SJSA1 (cell line): ENCODE data around the gene ABCC1. TPM values are rescaled to one million over a fixed set of nuclear protein-coding genes. Genes with fewer than 3 reads are reported as not detected.

Experiments used
- DNase-seq, 2 experiments: peaks; one replicate each; pipeline ENCODE4 v3.0.0-alpha.2; 2015 to 2020; ENCODE audit warnings: low spot score in 2 of 2, low read depth in 1 of 2
- H3K27ac ChIP-seq: fragments of 250-450 bp; sonication (Bioruptor Pico); 2 replicates; pipeline ENCODE4 v1.5.1; 2020; ENCODE audit warnings: mild to moderate bottlenecking, moderate library complexity
- H3K27me3 ChIP-seq: fragments of 250-450 bp; sonication (Bioruptor Pico); replicated peaks from 2 replicates; pipeline ENCODE4 v1.5.1; 2020; ENCODE audit warnings: mild to moderate bottlenecking, moderate library complexity
- H3K36me3 ChIP-seq: fragments of 250-450 bp; sonication (Bioruptor Pico); 2 replicates; pipeline ENCODE4 v1.5.1; 2020; ENCODE audit warnings: mild to moderate bottlenecking
- H3K4me1 ChIP-seq: fragments of 250-450 bp; sonication (Bioruptor Pico); replicated peaks from 2 replicates; pipeline ENCODE4 v1.6.1; 2021; ENCODE audit warnings: mild to moderate bottlenecking
- H3K4me3 ChIP-seq: fragments of 250-450 bp; sonication (Bioruptor Pico); 2 replicates; pipeline ENCODE4 v1.5.1; 2020; ENCODE audit warnings: mild to moderate bottlenecking
- H3K9me3 ChIP-seq: fragments of 250-450 bp; sonication (Bioruptor Pico); replicated peaks from 2 replicates; pipeline ENCODE4 v1.5.1; 2020; ENCODE audit warnings: mild to moderate bottlenecking
- total RNA-seq: library from RNA; depleted of rRNA; stranded (reverse); fragments of >200 nt; shearing (Covaris generic); gene quantifications from 2 replicates; pipeline ENCODE4 v1.2.3, GENCODE V29; 2014

Gene ABCC1
- total RNA-seq, 1 experiment from 2014 or later = 25.0 TPM

DNA sequence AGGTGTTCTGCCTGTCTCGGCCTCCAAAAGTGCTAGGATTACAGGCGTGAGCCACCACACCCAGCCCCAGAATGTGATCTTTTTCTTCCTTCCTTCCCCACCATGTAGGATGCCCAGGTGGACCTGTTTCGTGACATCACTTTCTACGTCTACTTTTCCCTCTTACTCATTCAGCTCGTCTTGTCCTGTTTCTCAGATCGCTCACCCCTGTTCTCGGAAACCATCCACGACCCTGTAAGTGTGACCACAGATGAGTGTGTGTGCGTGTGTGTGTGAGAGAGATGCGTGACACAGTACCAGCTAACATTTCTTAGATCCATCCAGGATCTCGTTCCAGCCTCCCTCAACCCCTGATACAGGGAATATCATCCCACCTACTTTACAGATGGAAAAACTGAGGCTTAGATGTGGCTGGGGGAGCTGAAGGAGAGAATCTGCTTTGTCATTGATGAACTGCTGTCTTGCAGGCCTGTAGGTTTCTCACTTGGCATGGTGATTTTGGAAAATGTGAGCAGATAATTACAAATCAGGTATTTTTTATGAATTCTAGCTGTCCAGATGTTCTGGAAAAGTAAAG, 67.1 kb downstream of the ABCC1 start:
- Histone ChIP-seq H3K27me3 (no peaks in the 10 kb centered on the region), H3K4me3 (no peak overlapping the region), H3K27ac (no peak overlapping the region), H3K4me1 (peaks cover 51% of the 10 kb centered on the region), H3K9me3 (no peaks in the 10 kb centered on the region), H3K36me3 (peaks cover 80% of the 10 kb centered on the region)
- no peak for DNase-seq

DNA sequence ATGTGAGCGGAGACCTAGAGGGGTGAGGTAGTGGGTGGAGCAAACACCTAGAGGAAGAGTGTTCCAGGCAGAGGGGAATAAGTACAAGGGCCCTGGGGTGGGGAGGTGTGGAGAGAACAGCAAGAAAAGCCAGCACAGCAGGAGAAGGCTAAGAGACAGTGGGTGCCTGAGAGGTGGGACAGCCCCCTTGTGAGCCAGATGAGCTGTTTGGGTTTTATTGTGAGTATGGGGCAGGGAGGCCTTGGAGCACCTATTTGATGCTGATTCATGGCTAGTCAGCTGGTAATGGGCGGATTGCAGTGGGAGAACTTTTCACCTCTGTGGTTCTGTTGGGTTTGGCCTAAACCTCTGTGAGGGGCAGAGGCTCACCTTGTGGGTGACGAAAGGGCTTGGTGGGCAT, 68.4 kb downstream of the ABCC1 start:
- no peak for DNase-seq
- Histone ChIP-seq H3K4me1 (peaks cover 64% of the 10 kb centered on the region), H3K4me3 (no peak overlapping the region), H3K27me3 (no peaks in the 10 kb centered on the region), H3K9me3 (no peaks in the 10 kb centered on the region), H3K36me3 (peaks cover 77% of the 10 kb centered on the region), H3K27ac (no peak overlapping the region)

GRCh38 chr16:16018705-16019104, 69.3 kb downstream of the ABCC1 start:
- Histone ChIP-seq H3K4me3 (no peak overlapping the region), H3K9me3 (no peaks in the 10 kb centered on the region), H3K36me3 (peaks cover 73% of the 10 kb centered on the region), H3K4me1 (peaks cover 64% of the 10 kb centered on the region), H3K27me3 (no peaks in the 10 kb centered on the region), H3K27ac (peak overlapping the region; percentile 83)
- DNase-seq = peak; percentile 51 to 56

DNA sequence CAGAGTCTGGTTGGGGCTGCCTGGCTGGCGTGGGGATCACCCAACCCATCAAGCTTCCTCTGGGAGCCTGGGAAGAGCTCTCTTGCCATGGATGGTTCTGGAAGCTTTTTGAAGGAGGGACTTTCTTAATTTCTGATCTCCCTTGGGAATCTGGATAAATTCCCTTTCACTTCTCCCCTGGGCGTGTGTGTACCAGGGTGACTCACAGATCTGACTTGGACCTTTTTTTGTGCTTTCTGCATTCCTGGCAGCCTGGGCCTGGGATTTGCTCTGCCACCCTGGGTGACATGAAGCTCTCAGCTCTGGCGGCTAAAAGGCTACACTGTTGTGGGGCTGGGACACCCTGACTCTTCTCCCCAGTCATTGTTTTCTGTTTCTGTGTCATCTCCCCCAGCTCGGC, 70.1 kb downstream of the ABCC1 start:
- Histone ChIP-seq H3K36me3 (peaks cover 68% of the 10 kb centered on the region), H3K27ac (peak overlapping the region; percentile 83)
- peak; percentile 91 to 95 for DNase-seq

GRCh38 chr16:16020291-16020690, 70.9 kb downstream of the ABCC1 start:
- no peak overlapping the region for H3K4me3 ChIP-seq
- peaks cover 61% of the 10 kb centered on the region for H3K36me3 ChIP-seq
- H3K27ac ChIP-seq = peak overlapping the region; percentile 83
- no peak for DNase-seq
- no peaks in the 10 kb centered on the region for H3K9me3 ChIP-seq
- peaks cover 65% of the 10 kb centered on the region for H3K4me1 ChIP-seq
- H3K27me3 ChIP-seq = no peaks in the 10 kb centered on the region

More for the DNA sequence above, 70.1 kb downstream of the ABCC1 start:
- no peak overlapping the region for H3K4me3 ChIP-seq
- no peaks in the 10 kb centered on the region for H3K27me3 ChIP-seq
- H3K4me1 ChIP-seq = peaks cover 65% of the 10 kb centered on the region
- no peaks in the 10 kb centered on the region for H3K9me3 ChIP-seq

GRCh38 chr16:16021020-16021419, 71.6 kb downstream of the ABCC1 start:
- Histone ChIP-seq H3K4me1 (peaks cover 69% of the 10 kb centered on the region), H3K36me3 (peaks cover 56% of the 10 kb centered on the region), H3K27me3 (no peaks in the 10 kb centered on the region), H3K9me3 (no peaks in the 10 kb centered on the region), H3K4me3 (no peak overlapping the region), H3K27ac (no peak overlapping the region; the same call in 1 of the 2 replicates)
- no peak for DNase-seq

DNA sequence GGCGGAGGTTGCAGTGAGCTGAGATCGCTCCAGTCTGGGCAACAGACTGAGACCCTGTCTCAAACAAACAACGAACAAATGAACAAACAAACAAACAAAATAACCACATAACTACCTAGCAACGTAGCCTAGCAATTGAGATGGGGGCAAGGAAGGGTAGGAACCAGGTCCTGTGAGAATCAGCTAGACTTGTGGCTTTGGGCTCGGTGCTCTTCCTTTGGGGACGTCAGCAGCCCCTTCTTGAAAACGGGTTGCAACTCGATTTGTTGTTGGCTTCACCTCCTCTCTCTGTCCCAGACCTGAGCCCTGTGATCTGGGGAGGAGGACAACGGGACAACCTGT, 72.2 kb downstream of the ABCC1 start:
- no peak for DNase-seq
- Histone ChIP-seq H3K4me1 (peaks cover 71% of the 10 kb centered on the region), H3K27ac (peak overlapping the region; percentile 70), H3K4me3 (no peak overlapping the region), H3K36me3 (peaks cover 50% of the 10 kb centered on the region), H3K27me3 (no peaks in the 10 kb centered on the region), H3K9me3 (no peaks in the 10 kb centered on the region)

- Histone ChIP-seq H3K36me3 (peaks cover 45% of the 10 kb centered on the region), H3K27me3 (no peaks in the 10 kb centered on the region), H3K27ac (peak overlapping the region; percentile 70), H3K4me3 (no peak overlapping the region), H3K9me3 (no peaks in the 10 kb centered on the region), H3K4me1 (peaks cover 71% of the 10 kb centered on the region)
- DNase-seq = peak; percentile 90 to 98
These were observed 72.7 kb downstream of the ABCC1 start for GRCh38 chr16:16021988-16022682.

- H3K27me3 ChIP-seq = no peaks in the 10 kb centered on the region
- DNase-seq = no peak
- H3K4me3 ChIP-seq = no peak overlapping the region
- peaks cover 70% of the 10 kb centered on the region for H3K4me1 ChIP-seq
- peak overlapping the region; percentile 70 for H3K27ac ChIP-seq
- no peaks in the 10 kb centered on the region for H3K9me3 ChIP-seq
- H3K36me3 ChIP-seq = peaks cover 40% of the 10 kb centered on the region
These were observed 73.3 kb downstream of the ABCC1 start for GRCh38 chr16:16022683-16023064.

DNA sequence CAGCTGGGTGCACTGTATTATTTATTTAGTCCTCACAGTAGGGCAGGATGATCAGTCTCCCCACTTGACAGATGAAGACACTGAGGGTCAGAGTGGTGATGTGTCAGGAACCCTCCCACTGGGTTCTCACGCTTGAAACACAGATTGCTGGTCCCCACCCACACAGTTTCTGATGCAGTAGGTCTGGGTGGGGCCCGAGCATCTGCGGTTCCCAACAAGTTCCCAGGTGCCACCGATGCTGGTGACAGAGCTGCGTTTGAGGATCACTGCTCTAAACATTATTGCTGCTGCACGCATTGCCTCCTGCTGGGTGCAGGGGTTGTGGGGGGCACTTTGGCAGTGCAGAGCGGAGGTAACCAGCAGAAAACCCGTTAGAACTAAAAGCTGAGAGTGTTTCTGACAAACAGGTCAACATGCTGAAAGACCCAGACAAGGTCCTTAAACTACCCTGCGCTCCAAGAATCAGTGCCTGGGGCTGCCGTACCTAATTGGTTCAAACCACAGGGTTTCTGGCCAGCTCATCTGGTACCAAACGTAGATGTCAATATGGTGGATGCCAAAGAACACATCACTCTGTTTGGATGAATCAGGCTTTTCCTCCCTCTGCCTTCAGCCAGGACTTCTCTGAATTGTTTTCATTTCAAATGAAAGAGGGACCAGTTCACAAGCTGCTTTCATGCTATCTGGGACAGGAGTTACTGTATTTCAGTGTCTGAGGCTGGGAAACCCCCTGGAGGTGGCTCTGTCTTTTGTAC, 76.0 kb downstream of the ABCC1 start:
- Histone ChIP-seq H3K4me1 (peaks cover 43% of the 10 kb centered on the region), H3K4me3 (no peak overlapping the region), H3K27ac (peak overlapping the region; percentile 49), H3K36me3 (peaks cover 28% of the 10 kb centered on the region), H3K9me3 (no peaks in the 10 kb centered on the region), H3K27me3 (no peaks in the 10 kb centered on the region)
- DNase-seq = peak; percentile 67 to 82

- Histone ChIP-seq H3K36me3 (peaks cover 29% of the 10 kb centered on the region), H3K4me3 (no peak overlapping the region), H3K9me3 (no peaks in the 10 kb centered on the region), H3K27me3 (no peaks in the 10 kb centered on the region), H3K4me1 (peaks cover 20% of the 10 kb centered on the region), H3K27ac (no peak overlapping the region)
- no peak for DNase-seq
These were observed 78.4 kb downstream of the ABCC1 start for GRCh38 chr16:16027728-16028310.

GRCh38 chr16:16028311-16028999, 79.0 kb downstream of the ABCC1 start:
- Histone ChIP-seq H3K36me3 (peaks cover 32% of the 10 kb centered on the region), H3K27me3 (no peaks in the 10 kb centered on the region), H3K27ac (no peak overlapping the region), H3K4me3 (no peak overlapping the region), H3K9me3 (no peaks in the 10 kb centered on the region), H3K4me1 (peaks cover 20% of the 10 kb centered on the region)
- DNase-seq = no peak

DNA sequence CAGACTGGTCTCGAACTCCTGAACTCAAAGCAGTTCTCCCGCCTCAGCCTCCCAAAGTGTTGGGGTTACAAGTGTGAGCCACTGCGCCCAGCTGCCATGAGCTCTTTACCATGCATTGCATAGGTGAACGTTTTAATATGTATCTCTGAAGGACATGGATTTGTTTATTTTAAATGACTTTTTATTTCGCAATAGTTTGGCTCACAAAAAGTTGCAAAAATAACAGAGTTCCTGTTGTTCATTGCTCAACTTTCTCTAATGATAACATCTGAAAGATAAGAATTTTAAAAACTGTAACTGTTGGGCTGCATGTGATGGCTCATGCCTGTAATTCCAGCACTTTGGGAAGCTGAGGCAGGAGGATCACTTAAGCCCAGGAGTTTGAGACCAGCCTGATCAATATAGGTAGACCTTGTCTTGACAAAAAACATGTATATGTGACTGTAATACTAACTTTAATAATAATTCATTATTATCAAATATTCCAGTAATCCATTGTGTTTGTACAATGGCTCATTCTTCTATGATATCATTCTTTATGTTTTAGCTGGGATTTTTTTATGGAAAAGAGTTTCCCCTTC, 80.1 kb downstream of the ABCC1 start:
- no peak overlapping the region for H3K4me3 ChIP-seq
- H3K27ac ChIP-seq = no peak overlapping the region
- peaks cover 36% of the 10 kb centered on the region for H3K36me3 ChIP-seq
- H3K27me3 ChIP-seq = no peaks in the 10 kb centered on the region
- no peak for DNase-seq
- peaks cover 17% of the 10 kb centered on the region for H3K4me1 ChIP-seq
- no peaks in the 10 kb centered on the region for H3K9me3 ChIP-seq
